Activated CD8-positive, alpha-beta memory T cell treated with anti-CD3 and anti-CD28 coated beads, Interleukin-2, amount 50 U/mL, for 1 hour (primary cell): ENCODE data around the gene SPANXB1.
"Not testable (repeated sequence)": the region's sequence is repeated elsewhere in the genome, so short reads cannot be mapped to it uniquely, and the experiment has no call there.

ENCODE experiments used
- DNase-seq: peaks from one replicate; pipeline ENCODE4 v3.0.0-alpha.2; 2020; ENCODE audit errors: extremely low read depth

SPANXB1 gene, protein sequence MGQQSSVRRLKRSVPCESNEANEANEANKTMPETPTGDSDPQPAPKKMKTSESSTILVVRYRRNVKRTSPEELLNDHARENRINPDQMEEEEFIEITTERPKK

DNA sequence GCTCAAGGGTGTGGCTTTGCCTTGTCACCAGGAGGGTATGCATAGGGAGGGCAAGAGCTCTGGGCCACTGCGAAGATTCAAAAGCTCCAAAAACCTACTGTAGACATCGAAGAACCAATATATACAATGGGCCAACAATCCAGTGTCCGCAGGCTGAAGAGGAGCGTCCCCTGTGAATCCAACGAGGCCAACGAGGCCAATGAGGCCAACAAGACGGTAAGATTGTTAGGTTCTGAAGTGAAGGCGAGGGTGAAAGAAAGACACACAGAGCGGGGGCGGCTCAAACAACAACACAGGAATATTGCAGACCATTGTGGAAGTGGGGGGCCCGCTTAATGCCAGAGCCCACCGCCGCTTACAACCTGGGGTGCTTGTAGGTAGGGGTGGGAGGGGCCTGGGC lies at the start of gene SPANXB1:
SPANXB1 (plus strand) TSS at position 27 of the 400 bp plus-strand sequence; CDS start at position 127, 100 bp downstream.
- not testable (repeated sequence) for DNase-seq

GRCh38 chrX:140967036-140967435 lies 35.4 kb upstream of the SPANXB1 start:
- DNase-seq = no peak

DNA sequence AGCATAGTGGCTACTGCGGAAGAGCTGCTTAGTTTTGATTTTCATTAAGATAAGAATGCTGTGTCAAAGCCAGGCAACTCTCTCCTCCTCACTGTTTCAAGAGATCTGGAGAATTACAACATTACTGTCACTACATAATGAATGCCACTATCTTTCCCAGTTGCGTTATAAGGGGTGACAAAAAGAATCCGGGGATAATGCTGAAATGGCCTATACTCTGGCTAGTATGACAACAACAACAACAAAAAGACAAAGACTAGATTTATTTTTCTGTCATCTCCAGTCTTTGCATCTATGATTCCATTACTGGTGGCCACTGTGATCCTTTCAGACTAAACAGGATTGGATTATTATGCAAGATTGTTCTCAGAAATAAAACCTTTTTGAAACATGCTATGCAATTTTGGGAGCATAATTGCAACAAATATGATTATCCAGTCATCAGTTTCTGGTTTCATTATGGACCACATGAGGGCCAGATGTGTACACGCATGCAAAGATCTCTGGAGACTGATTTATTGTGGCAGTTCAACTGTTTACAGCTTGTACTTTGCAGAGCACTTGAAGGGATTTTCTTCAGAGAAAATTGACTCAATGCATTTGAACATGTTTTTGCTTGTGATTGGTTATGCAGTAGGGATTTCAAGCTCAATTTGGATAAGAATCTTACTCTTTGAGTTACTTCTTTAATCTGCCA lies 31.1 kb upstream of the SPANXB1 start:
- no peak for DNase-seq

- no peak for DNase-seq
These were observed 26.9 kb upstream of the SPANXB1 start for GRCh38 chrX:140975472-140975871.

DNA sequence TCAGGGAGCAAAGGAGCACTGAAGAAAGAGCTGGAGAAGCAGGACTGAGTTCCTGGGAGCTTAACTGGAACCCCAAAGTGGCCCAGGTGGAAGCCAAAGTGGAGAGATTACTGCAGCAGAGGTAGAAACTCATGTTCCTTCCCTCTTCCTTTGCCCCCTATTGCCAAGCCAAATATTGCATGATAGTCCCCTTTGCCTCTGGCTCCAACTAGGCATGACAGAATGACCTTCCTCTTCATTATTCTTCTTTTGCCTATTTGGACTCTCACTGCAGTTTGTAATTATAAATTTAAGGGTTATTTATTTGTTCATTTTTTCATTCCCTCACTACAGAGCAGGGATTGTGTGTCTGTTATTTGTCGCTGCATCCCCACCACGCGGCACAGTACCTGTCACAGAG lies 22.1 kb upstream of the SPANXB1 start:
- no peak for DNase-seq

DNA sequence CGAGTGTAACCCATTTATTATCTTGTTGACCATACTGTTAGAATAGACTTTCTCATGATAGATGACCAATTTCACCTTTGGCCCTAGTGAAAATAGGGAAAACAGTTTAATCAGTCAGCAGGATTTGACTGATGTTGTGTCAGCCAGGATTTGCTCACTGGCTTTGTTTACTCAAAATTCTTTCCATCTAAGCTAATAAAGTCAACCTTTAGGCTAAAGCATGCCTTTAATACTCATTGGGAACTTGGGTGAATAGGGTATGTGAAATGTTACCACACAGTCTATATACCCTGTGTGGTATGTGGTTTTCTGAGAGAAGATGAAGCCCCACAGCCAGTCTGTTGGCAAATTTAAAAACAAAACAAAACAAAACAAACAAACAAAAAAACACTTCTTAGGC lies 18.7 kb upstream of the SPANXB1 start:
- DNase-seq = no peak

DNA sequence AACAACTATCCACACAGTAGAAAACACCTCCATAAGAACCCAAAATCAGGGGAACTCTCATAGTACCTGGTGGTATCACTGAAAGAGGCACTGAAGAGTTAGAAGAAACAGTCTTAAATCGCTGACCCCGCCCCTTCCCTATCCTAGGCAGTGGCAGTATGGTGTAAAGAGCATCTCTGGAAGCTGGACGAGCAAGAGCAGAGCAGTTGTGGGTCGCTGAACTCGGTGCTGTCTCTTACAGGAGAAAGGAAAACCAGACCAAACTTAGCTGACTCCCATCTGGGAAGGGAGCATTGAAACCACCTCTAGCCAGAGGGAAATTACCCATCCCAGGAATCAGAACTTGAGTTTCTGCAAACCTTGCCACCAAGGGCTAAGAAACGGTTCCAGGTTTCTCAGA lies 2.8 kb downstream of the SPANXB1 start:
- not testable (repeated sequence) for DNase-seq

GRCh38 chrX:141044246-141044645 lies 41.9 kb downstream of the SPANXB1 start:
- not testable (repeated sequence) for DNase-seq

GRCh38 chrX:141049878-141050277 lies 47.5 kb downstream of the SPANXB1 start:
- DNase-seq = not testable (repeated sequence)

DNA sequence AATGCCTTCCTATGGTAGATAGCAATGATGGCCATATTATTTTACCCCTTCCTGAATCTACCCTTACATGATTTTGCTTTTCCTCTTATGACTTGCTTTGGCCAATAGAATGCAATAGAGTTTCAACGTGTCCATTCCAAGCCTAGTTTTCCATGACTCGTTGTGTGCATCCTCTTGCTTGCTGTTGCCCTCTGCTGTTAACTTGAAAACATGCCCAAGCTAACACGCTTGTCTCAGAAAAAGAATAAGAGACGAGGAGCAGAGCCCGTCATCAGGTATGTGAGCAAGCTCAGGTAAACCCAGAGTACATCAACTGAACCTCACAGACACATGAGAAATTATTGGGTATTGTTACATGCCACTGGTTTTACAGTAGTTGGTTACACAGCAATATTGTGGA lies 49.7 kb downstream of the SPANXB1 start:
- not testable (repeated sequence) for DNase-seq
